Mesenteric fat pad (tissue), 1 donor: ENCODE measurements around the gene PAK2. TPM values are rescaled to one million over a fixed set of nuclear protein-coding genes. Genes with fewer than 3 reads are reported as not detected.
"Not testable (repeated sequence)": the region's sequence is repeated elsewhere in the genome, so short reads cannot be mapped to it uniquely, and the experiment has no call there.

Experiments used
- DNase-seq: peaks from one replicate; pipeline ENCODE4 v3.0.0-alpha.2; 2020; ENCODE audit warnings: low spot score
- total RNA-seq: library from RNA; stranded (reverse); fragmentation: NEBNext Ultra II Directional; extraction: Animal tissue kit (Norgen Biotek cat#: 25700); gene quantifications from one replicate; pipeline ENCODE4 v1.2.1, GENCODE V29; 2021
- donor health status: DM: yes; HTN: yes; CAD: no.

Gene PAK2
- total RNA-seq, 1 donor from 2014 or later = 105 TPM

DNA sequence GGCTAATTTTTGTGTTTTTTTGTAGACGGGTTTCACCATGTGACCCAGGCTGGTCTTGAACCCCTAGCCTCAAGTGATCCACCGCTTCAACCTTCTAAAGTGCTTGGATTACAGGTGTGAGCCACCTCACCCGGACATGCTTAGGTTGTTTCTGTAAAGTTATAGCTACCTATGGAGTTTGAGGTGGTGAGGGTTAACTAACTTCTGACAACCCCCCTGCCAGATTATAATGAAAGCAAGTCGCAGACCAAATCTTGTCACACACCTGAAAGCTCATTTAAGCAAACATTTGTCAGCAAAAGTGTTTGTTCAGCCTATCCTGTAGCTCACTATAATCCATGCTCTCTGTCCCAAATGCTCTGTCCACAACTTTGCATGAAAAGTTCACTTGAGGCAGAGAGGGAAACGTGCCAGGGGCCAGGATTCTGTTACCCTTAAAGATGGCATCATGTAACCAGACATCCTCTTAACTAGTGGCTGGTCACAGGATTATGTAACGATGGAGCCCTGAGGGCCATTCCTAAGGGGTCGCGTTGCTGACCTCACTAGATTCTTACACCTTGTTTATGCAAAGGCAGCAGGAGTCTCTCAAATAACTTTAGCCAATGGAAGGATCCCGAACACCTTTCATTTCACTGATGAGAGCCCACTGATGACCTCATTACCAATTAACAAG, 103.9 kb downstream of the PAK2 start:
- no peak for DNase-seq

DNA sequence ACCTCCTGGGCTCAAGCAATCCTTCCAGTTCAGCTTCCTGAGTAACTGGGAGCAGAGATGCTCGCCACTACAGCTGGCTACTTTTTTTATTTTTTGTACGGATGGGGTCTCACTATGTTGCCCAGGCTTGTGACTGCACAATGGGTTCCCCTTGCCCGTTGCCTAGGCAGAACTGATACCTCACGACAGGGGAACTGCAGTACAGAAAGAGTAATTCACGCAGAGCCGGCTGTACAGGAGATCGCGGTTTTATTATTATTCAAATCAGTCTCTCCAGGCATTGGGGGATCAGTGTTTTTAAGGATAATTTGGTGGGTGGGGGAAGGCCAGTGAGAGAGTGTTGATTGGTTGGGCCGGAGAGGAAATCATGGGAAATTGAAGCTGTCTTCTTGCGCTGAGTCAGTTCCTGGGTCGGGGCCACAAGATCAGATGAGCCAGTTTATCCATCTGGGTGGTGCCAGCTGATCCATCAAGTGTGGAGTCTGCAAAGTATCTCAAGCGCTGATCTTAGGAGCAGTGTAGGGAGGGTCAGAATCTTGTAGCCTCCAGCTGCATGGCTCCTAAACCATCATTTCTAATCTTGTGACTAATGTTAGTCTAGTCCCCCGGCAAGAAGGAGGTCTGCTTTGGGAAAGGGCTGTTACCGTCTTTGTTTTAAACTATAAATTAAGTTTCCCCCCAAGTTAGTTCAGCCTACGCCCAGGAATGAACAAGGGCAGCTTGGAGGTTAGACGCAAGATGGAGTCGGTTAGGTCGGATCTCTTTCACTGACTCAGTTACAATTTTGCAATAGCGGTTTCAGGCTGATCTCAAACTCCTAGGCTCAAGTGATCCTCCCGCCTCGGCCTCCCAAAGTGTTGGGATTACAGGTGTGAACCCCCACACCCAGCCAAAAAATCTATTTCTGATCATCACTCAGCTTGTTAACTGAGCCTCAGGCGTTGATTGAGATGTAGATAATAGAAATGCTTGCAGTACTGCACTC, 104.9 kb downstream of the PAK2 start:
- not testable (repeated sequence) for DNase-seq

DNA sequence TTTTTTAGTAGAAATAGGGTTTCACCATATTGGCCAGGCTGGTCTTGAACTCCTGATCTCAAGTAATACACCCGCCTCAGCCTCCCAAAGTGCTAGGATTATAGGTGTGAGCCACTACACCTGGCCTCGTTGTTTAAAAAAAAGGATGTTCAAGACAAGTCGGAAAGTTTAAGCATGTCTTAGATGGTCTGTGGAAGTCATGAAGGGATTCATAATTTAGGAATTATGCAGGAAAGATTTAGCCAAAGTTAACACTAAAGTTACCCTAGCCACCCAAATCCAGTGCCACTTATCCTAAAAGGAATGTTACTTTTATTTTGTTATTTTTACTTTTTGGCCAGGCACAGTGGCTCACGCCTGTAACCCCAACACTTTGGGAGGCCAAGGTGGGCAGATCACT, 108.7 kb downstream of the PAK2 start:
- DNase-seq = not testable (repeated sequence)

DNA sequence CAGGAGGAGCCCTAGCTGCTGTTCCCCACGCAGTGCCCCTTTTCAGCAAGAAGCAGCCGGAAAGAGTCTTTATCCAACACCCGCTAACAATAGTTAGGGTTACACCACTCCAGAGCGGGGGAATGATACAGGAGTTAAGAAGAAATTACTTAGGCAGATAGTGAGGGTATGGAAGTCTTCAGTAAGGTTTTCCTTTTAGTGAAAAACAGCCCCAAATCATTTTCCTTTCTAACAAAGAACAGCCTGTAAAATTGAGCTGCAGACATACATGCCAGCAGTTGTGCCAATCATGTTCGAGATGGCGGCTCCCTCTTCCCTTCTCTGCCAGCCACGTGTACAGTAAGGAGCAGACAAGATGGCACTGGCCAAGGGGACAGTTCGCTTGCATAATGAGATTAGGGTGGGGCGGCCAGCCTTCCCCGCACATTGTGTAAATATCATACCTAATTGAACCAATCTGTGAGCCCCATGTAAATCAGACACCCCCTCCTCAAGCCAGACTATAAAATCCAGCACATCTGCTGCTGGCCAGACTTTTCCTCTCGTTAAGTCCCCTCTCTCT, 109.6 kb downstream of the PAK2 start:
- DNase-seq = no peak

DNA sequence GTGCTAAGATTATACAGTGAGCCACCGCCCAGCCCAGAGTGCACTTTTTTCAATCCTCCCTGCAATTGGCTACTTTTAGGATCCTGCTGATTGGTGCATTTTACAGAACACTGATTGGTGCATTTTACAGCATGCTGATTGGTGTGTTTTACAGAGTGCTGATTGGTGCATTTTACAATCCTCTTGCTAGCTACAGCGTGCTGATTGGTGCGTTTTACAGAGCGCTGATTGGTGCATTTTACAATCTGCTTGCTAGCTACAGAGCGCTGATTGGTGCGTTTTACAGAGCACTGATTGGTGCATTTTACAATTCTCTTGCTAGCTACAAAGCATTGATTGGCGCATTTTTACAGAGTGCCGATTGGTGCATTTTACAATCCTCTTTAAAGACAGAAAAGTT, 123.3 kb downstream of the PAK2 start:
- not testable (repeated sequence) for DNase-seq

DNA sequence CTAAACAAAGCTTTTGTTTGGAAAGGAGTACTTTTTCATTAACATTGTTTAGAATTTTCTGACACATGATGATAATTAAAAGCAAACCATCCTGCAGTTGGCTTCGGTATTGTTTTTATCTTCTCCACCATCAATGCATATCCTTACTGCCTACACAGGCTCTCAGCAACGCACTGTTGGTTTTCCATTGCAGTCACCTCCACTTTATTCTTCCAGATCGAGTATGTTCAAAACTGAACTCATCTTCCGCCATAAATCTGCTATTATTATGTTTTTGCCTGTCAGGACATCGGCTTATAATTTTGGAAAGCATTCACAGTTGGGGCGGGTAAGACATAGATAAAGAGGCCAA, 127.5 kb downstream of the PAK2 start:
- DNase-seq = no peak

DNA sequence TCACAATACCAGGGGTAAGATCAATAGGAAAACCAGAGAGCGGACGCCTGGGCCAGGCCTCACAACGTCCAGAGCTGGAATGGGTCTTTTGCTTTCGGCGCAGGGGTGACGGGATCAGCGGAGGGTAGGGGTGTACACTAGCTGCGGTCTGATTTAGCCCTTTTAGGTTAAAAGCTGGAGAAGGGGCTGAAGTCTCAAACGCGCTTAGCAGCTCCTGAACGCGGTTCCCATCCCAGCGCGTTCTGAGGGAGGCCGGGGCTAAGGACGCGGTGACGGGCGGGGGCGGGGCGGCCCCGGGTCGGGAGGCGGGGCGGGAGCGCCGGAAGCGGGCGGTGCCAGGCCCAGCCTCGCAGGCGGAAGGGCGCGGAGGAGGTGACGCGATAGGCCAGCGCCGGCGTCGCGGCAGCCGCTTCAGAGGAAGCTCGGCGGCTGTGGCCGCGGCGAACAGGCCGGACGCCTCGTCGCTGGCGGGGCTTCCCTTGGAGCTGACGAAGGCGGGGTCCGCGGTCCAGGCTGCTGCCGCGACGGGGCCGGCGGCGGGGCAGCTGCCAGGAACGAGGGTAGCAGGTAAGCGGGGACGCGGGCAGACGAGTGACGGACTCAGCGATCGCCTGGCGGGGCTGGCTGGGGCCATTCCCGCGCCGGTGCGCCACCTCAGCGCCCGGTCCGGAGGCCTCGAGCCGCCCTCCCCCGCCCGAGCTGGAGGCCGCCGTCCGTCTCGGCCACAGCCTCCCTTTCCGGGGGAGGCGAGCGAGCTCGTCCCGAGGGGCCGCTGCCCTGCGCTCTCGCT, 128.0 kb downstream of the PAK2 start, which contains the start of gene SENP5:
Gene SENP5, plus strand, starts transcription at position 414 of the 790 bp plus-strand sequence. CDS start 17,262 bp downstream, outside the sequence.
- peak; percentile 97 for DNase-seq

DNA sequence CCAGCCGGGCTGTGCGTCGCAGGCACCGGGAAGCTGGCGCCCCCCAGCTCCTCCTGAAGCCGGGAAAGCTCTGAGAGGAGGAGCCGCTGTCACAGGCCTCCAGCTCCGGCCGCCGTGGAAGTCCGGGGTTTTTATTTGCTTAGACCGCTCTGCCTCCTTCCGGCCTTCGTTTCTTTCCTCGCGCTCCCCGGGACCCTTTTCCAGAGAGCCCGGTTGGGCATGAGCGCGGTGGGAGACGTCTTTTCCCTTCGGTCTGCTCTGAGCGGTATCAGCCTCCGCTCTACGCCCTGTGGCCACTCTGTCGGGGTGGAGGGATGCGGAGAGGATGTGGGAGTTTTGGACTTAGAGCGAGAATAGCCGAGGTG, 128.6 kb downstream of the PAK2 start:
- DNase-seq = no peak

DNA sequence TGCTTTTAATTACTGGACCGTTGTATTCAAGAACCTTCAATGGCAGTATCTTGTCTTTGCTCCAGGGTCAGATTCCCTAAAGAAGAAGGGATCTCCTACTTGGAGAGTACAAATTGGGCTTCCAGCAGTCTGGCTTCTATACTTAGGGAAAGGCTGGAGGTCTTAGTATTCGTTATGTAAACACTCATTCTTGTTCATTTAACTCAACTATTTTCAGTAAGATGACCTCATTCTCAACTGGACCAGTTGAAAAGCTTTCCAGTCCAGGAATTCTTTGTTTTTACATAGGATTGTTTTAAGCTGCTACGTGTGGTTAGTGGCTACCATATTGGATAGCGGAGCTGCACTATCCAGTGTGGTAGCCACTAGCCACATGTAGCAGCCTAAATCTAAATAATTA, 132.7 kb downstream of the PAK2 start:
- no peak for DNase-seq

DNA sequence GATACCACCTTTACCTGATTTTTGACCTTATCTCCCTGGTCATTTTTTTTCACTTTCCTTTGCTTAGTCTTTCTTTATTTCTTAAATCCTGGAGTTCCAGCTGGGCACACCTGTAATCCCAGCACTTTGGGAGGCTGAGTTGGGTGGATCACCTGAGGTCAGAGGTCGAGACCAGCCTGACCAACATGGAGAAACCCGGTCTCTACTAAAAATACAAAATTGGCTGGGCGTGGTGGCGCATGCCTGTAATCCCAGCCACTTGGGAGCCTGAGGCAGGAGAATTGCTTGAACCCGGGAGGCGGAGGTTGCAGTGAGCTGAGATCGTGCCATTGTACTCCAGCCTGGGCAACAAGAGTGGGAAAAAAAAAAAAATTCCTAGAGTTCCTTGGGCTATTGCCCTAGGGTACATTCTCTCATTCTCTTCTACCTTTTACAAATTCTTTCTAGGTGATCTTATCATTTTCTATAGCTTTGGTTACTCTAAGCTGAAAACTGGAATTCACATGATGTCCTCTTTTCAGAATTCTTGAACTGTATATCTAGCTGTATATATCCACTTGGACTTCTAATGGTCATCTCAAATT, 134.9 kb downstream of the PAK2 start:
- not testable (repeated sequence) for DNase-seq

DNA sequence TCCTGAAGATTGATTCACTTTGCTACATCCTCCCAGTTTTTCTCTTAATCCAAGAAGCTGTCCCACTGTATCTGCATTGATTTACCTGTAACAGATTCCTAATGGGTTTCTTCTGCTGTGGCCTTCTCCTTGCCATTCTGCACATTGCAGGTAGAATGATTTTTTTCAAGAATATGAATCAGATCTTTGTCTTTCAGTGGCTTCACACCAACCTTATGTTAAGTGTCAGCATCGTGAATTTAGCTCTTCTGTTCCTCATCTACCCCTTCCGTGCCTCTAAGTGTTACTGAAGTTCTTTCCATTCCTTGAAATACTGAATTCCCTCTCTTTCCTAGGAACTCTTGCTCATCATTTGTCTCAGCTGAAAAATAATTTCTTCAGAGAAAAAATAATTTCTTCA, 135.6 kb downstream of the PAK2 start:
- DNase-seq = no peak

Other genes starting within 250 kb of the PAK2 start
- gene RNF168, start 236.1 kb upstream of the PAK2 start, total RNA-seq = 29.1 TPM
- not detected for gene SMCO1, start 224.5 kb upstream of the PAK2 start, total RNA-seq
- gene WDR53, start 171.3 kb upstream of the PAK2 start, total RNA-seq = 7.3 TPM
- 7.7 TPM for gene FBXO45, start 171.2 kb upstream of the PAK2 start, total RNA-seq
- 20.7 TPM for gene NRROS, start 100.2 kb upstream of the PAK2 start, total RNA-seq
- gene CEP19, start 27.6 kb upstream of the PAK2 start, total RNA-seq = 1.3 TPM
- 20.7 TPM for gene PIGX, start 27.5 kb upstream of the PAK2 start, total RNA-seq
- 38.2 TPM for gene SENP5, start 128.1 kb downstream of the PAK2 start, total RNA-seq
- 55.9 TPM for gene NCBP2, start 202.7 kb downstream of the PAK2 start, total RNA-seq
- gene PIGZ, start 229.0 kb downstream of the PAK2 start, total RNA-seq = 10.2 TPM